WTC11 (cell line): Measurements from ENCODE around the gene LRRC74B. TPM values are rescaled to one million over a fixed set of nuclear protein-coding genes. Genes with fewer than 3 reads are reported as not detected.

ENCODE experiments used
- ATAC-seq: fragments of 200-7000 bp; cut with Tn5 transposase; 2 replicates; pipeline ENCODE4 v1.10.0; 2021; ENCODE audit warnings: mild to moderate bottlenecking, moderate library complexity
- CTCF ChIA-PET: fragments of 300-600 bp; sonication (Branson Sonifier 250); formaldehyde crosslinking; loops from one replicate; lab custom pipeline; 2021; ENCODE audit warnings: antibody characterized with exemption; lab: Charles Lee
- POLR2A ChIA-PET: fragments of 350-600 bp; sonication (Branson Sonifier 250); formaldehyde crosslinking; loops from one replicate; lab custom pipeline; 2021; ENCODE audit warnings: antibody characterized with exemption; lab: Charles Lee
- DNase-seq: peaks from one replicate; pipeline ENCODE4 v3.0.0; 2021; ENCODE audit warnings: low spot score
- H3K27ac Mint-ChIP-seq: 2 replicates; pipeline ENCODE4 v1.8.0; 2021; ENCODE audit warnings: mixed read lengths
- H3K27me3 Mint-ChIP-seq: 2 replicates; pipeline ENCODE4 v1.8.0; 2021; ENCODE audit warnings: low read depth, mild to moderate bottlenecking, moderate library complexity, mixed read lengths
- H3K36me3 Mint-ChIP-seq: 2 replicates; pipeline ENCODE4 v1.8.0; 2021; ENCODE audit warnings: mixed read lengths
- H3K4me1 Mint-ChIP-seq: 2 replicates; pipeline ENCODE4 v1.8.0; 2022; ENCODE audit warnings: mixed read lengths
- H3K4me3 Mint-ChIP-seq: 2 replicates; pipeline ENCODE4 v1.8.0; 2021; ENCODE audit warnings: mild to moderate bottlenecking, moderate library complexity, mixed read lengths
- H3K9me3 Mint-ChIP-seq: 2 replicates; pipeline ENCODE4 v1.8.0; 2021; ENCODE audit warnings: mixed read lengths
- ATF2 ChIP-seq: sonication (generic); formaldehyde crosslinking; IDR thresholded peaks from 2 replicates; pipeline ENCODE4 v1.8.1; 2022; ENCODE audit warnings: low read depth, missing genetic modification reagents, borderline replicate concordance
- CREB1 ChIP-seq: sonication (generic); formaldehyde crosslinking; IDR thresholded peaks from 2 replicates; pipeline ENCODE4 v1.8.0; 2023; ENCODE audit warnings: mild to moderate bottlenecking, missing genetic modification reagents
- E2F5 ChIP-seq: sonication (generic); formaldehyde crosslinking; IDR thresholded peaks from 2 replicates; pipeline ENCODE4 v1.8.1; 2022; ENCODE audit warnings: mild to moderate bottlenecking, moderate library complexity, missing genetic modification reagents
- FOXK1 ChIP-seq: sonication (generic); formaldehyde crosslinking; IDR thresholded peaks from 2 replicates; pipeline ENCODE4 v1.8.0; 2022; ENCODE audit warnings: mild to moderate bottlenecking, moderate library complexity, missing genetic modification reagents
- FOXP1 ChIP-seq: sonication (generic); formaldehyde crosslinking; IDR thresholded peaks from 2 replicates; pipeline ENCODE4 v1.8.0; 2022; ENCODE audit warnings: missing genetic modification reagents, mild to moderate bottlenecking, moderate library complexity, borderline replicate concordance
- NFATC4 ChIP-seq: fragments of 250-450 bp; sonication (Bioruptor Pico); IDR thresholded peaks from 2 replicates; pipeline ENCODE4 v1.9.0; 2021; ENCODE audit warnings: mild to moderate bottlenecking
- NFYB ChIP-seq: sonication (generic); formaldehyde crosslinking; conservative IDR thresholded peaks from 2 replicates; pipeline ENCODE4 v1.8.0; 2022; ENCODE audit warnings: low read depth, missing genetic modification reagents
- PRDM15 ChIP-seq: sonication (generic); formaldehyde crosslinking; IDR thresholded peaks from 2 replicates; pipeline ENCODE4 v1.8.0; 2022; ENCODE audit warnings: missing genetic modification reagents
- PRRX2 ChIP-seq: fragments of 250-450 bp; sonication (Bioruptor Pico); IDR thresholded peaks from 2 replicates; pipeline ENCODE4 v1.8.0; 2021; ENCODE audit warnings: mild to moderate bottlenecking
- TEAD1 ChIP-seq: sonication (generic); formaldehyde crosslinking; IDR thresholded peaks from 2 replicates; pipeline ENCODE4 v1.8.0; 2022; ENCODE audit warnings: mild to moderate bottlenecking, missing genetic modification reagents
- TP53 ChIP-seq: sonication (generic); formaldehyde crosslinking; IDR thresholded peaks from 2 replicates; pipeline ENCODE4 v1.8.1; 2023; ENCODE audit warnings: mild to moderate bottlenecking, missing genetic modification reagents
- ZNF138 ChIP-seq: sonication (generic); formaldehyde crosslinking; conservative IDR thresholded peaks from 2 replicates; pipeline ENCODE4 v1.8.1; 2022; ENCODE audit warnings: mild to moderate bottlenecking, moderate library complexity, missing genetic modification reagents
- ZNF232 ChIP-seq: sonication (generic); formaldehyde crosslinking; IDR thresholded peaks from 2 replicates; pipeline ENCODE4 v1.8.0; 2022; ENCODE audit warnings: mild to moderate bottlenecking, missing genetic modification reagents
- ZNF396 ChIP-seq: fragments of 250-450 bp; sonication (Bioruptor Pico); IDR thresholded peaks from 2 replicates; pipeline ENCODE4 v1.8.0; 2021; ENCODE audit warnings: mild to moderate bottlenecking, moderate library complexity, borderline replicate concordance
- ZNF416 ChIP-seq: fragments of 250-450 bp; sonication (Bioruptor Pico); IDR thresholded peaks from 2 replicates; pipeline ENCODE4 v1.9.0; 2021; ENCODE audit warnings: mild to moderate bottlenecking, inconsistent platforms
- total RNA-seq: library from RNA; stranded (reverse); gene quantifications from 3 replicates; pipeline ENCODE4 v1.2.3, GENCODE V29; 2021
- TF ChIP-seq, protein P1 (sequence below): sonication (generic); formaldehyde crosslinking; IDR thresholded peaks from 2 replicates; pipeline ENCODE4 v1.8.0; 2023; ENCODE audit warnings: mild to moderate bottlenecking, missing genetic modification reagents
- TF ChIP-seq, protein P2 (sequence below): sonication (generic); formaldehyde crosslinking; conservative IDR thresholded peaks from 2 replicates; pipeline ENCODE4 v1.8.1; 2022; ENCODE audit warnings: mild to moderate bottlenecking, missing genetic modification reagents
- TF ChIP-seq, protein P3 (sequence below): fragments of 250-450 bp; sonication (Bioruptor Pico); IDR thresholded peaks from 2 replicates; pipeline ENCODE4 v1.8.0; 2021; ENCODE audit warnings: mild to moderate bottlenecking
- TF ChIP-seq, protein P4 (sequence below): fragments of 200-600 bp; IDR thresholded peaks from 2 replicates; pipeline ENCODE4 v1.8.0; 2022; ENCODE audit warnings: antibody characterized with exemption

LRRC74B gene
- total RNA-seq, 1 experiment from 2014 or later, result not detected

- TF ChIP-seq, protein P1, sequence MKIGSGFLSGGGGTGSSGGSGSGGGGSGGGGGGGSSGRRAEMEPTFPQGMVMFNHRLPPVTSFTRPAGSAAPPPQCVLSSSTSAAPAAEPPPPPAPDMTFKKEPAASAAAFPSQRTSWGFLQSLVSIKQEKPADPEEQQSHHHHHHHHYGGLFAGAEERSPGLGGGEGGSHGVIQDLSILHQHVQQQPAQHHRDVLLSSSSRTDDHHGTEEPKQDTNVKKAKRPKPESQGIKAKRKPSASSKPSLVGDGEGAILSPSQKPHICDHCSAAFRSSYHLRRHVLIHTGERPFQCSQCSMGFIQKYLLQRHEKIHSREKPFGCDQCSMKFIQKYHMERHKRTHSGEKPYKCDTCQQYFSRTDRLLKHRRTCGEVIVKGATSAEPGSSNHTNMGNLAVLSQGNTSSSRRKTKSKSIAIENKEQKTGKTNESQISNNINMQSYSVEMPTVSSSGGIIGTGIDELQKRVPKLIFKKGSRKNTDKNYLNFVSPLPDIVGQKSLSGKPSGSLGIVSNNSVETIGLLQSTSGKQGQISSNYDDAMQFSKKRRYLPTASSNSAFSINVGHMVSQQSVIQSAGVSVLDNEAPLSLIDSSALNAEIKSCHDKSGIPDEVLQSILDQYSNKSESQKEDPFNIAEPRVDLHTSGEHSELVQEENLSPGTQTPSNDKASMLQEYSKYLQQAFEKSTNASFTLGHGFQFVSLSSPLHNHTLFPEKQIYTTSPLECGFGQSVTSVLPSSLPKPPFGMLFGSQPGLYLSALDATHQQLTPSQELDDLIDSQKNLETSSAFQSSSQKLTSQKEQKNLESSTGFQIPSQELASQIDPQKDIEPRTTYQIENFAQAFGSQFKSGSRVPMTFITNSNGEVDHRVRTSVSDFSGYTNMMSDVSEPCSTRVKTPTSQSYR, result no peak
- no peak for TF ChIP-seq ZNF232 (CRISPR knock-in tag)
- TF ChIP-seq TP53, result no peak
- TF ChIP-seq, protein P2, sequence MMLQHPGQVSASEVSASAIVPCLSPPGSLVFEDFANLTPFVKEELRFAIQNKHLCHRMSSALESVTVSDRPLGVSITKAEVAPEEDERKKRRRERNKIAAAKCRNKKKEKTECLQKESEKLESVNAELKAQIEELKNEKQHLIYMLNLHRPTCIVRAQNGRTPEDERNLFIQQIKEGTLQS, result no peak
- no peak for TF ChIP-seq NFYB
- TF ChIP-seq, protein P3, sequence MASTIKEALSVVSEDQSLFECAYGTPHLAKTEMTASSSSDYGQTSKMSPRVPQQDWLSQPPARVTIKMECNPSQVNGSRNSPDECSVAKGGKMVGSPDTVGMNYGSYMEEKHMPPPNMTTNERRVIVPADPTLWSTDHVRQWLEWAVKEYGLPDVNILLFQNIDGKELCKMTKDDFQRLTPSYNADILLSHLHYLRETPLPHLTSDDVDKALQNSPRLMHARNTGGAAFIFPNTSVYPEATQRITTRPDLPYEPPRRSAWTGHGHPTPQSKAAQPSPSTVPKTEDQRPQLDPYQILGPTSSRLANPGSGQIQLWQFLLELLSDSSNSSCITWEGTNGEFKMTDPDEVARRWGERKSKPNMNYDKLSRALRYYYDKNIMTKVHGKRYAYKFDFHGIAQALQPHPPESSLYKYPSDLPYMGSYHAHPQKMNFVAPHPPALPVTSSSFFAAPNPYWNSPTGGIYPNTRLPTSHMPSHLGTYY (CRISPR knock-in tag), result no peak
- TF ChIP-seq ATF2, result no peak
Measured at GRCh38 chr22:21000987-21001600, 44.7 kb upstream of the LRRC74B start (continued).

GRCh38 chr22:21001601-21002325, 44.0 kb upstream of the LRRC74B start, which contains the start of gene THAP7:
Gene THAP7 (minus strand): TSS chr22:21002118. CDS start chr22:21001911, 207 bp downstream.
- Mint-ChIP-seq H3K9me3 (no peaks in the 10 kb centered on the region), H3K4me1 (peaks cover 18% of the 10 kb centered on the region), H3K36me3 (no peaks in the 10 kb centered on the region), H3K27ac (peak within 1 kb of the TSS; percentile 97), H3K27me3 (no peaks in the 10 kb centered on the region), H3K4me3 (peak within 1 kb of the TSS; percentile 87)
- ATAC-seq (peak; percentile 87), DNase-seq (peak; percentile 94)
- POLR2A ChIA-PET, result interaction anchor here (0.8 to 1.4 kb wide), 3 partner anchors 13 to 20 kb away, joined by 3 to 5 read pairs (median 3); partner anchors contain the start of genes LZTR1 and P2RX6
- CTCF ChIA-PET, result interaction anchor here (0.7 to 2.4 kb wide), 10 partner anchors 13 to 116 kb away, joined by 3 to 19 read pairs (median 4); partner anchors contain the start of genes CRKL, LZTR1 and P2RX6
- TF ChIP-seq FOXK1 (CRISPR knock-in tag), result peak; percentile 89
- TF ChIP-seq PRRX2 (CRISPR knock-in tag), result no peak
- 0 out of 2 replicates have a peak, but pooled peaks have one; percentile 36 for TF ChIP-seq E2F5
- TF ChIP-seq, protein P1, result peak; percentile 94
- no peak for TF ChIP-seq NFATC4 (CRISPR knock-in tag)
- TF ChIP-seq ZNF396, result no peak
- TF ChIP-seq CREB1, result peak; percentile 73; the same call in 1 of the 2 replicates
- TF ChIP-seq, protein P4, sequence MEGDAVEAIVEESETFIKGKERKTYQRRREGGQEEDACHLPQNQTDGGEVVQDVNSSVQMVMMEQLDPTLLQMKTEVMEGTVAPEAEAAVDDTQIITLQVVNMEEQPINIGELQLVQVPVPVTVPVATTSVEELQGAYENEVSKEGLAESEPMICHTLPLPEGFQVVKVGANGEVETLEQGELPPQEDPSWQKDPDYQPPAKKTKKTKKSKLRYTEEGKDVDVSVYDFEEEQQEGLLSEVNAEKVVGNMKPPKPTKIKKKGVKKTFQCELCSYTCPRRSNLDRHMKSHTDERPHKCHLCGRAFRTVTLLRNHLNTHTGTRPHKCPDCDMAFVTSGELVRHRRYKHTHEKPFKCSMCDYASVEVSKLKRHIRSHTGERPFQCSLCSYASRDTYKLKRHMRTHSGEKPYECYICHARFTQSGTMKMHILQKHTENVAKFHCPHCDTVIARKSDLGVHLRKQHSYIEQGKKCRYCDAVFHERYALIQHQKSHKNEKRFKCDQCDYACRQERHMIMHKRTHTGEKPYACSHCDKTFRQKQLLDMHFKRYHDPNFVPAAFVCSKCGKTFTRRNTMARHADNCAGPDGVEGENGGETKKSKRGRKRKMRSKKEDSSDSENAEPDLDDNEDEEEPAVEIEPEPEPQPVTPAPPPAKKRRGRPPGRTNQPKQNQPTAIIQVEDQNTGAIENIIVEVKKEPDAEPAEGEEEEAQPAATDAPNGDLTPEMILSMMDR, result no peak
- TF ChIP-seq TP53, result no peak
- no peak for TF ChIP-seq ZNF138 (CRISPR knock-in tag)
- 0 out of 2 replicates have a peak, but pooled peaks have one; percentile 7 for TF ChIP-seq PRDM15 (CRISPR knock-in tag)
- peak; percentile 80 for TF ChIP-seq FOXP1 (CRISPR knock-in tag)
- TF ChIP-seq TEAD1 (CRISPR knock-in tag), result no peak
- no peak for TF ChIP-seq ZNF416 (CRISPR knock-in tag)
